K562 (cell line): ENCODE results near the gene GAPVD1. TPM values are rescaled to one million over a fixed set of nuclear protein-coding genes. Genes with fewer than 3 reads are reported as not detected.

Experiments
- BCLAF1 ChIP-seq, 2 experiments: fragments of 450-650 bp in 1 of 2; IDR thresholded peaks; 2 replicates each; pipeline ENCODE4 v1.6.1; 2011 to 2017; ENCODE audit warnings: low read depth in 2 of 2, antibody characterized with exemption in 1 of 2, borderline replicate concordance in 1 of 2, low read length in 1 of 2, mild to moderate bottlenecking in 1 of 2, mixed read lengths in 1 of 2; ENCODE audit not compliant: control insufficient read depth in 1 of 2
- ESRRB ChIP-seq: fragments of 250-450 bp; sonication (Bioruptor Pico); IDR thresholded peaks from 2 replicates; pipeline ENCODE4 v1.5.0; 2020; ENCODE audit warnings: mild to moderate bottlenecking, moderate library complexity, borderline replicate concordance
- HBP1 ChIP-seq: fragments of 450-650 bp; formaldehyde crosslinking; IDR thresholded peaks from 2 replicates; pipeline ENCODE4 v1.4.0; 2022; ENCODE audit warnings: missing genetic modification characterization
- PRPF4 ChIP-seq: fragments of 200-400 bp; formaldehyde crosslinking; IDR thresholded peaks from one replicate; pipeline ENCODE4 v1.6.1; 2017; ENCODE audit warnings: low read length, low read depth, mild to moderate bottlenecking; ENCODE audit not compliant: insufficient read depth, poor library complexity, severe bottlenecking
- ZBTB17 ChIP-seq: fragments of 450-650 bp; formaldehyde crosslinking; IDR thresholded peaks from 2 replicates; pipeline ENCODE4 v1.4.0; 2020; ENCODE audit warnings: mild to moderate bottlenecking
- ZNF274 ChIP-seq: IDR thresholded peaks from 2 replicates; pipeline ENCODE4 v1.6.1; 2011; ENCODE audit warnings: low read depth, mild to moderate bottlenecking, low read length, moderate library complexity, borderline replicate concordance
- ZNF41 ChIP-seq: fragments of 250-450 bp; sonication (Bioruptor Pico); conservative IDR thresholded peaks from 2 replicates; pipeline ENCODE4 v1.4.0; 2020; ENCODE audit warnings: mild to moderate bottlenecking
- polyA plus RNA-seq, 8 experiments: library from polyadenylated mRNA; depleted of rRNA in 4 of 8; stranded (reverse) in 5 of 8; unstranded in 3 of 8; fragments of >200 nt; fragmentation: Nextera tagmentation in 2 of 8; fragmentation: Illumina TruSeq in 1 of 8; extraction: Ambion mirVana in 2 of 8; extraction: Trizol in 1 of 8; gene quantifications; 2 replicates each; pipeline versions ENCODE4 v1.2.1 to v1.2.3, GENCODE V29; 2011 to 2014; ENCODE audit warnings: inconsistent platforms in 1 of 8, missing spikeins in 1 of 8
- total RNA-seq, 7 experiments: library from RNA; depleted of rRNA in 6 of 7; stranded (reverse); fragments of >200 nt in 6 of 7; fragmentation: Illumina TruSeq in 2 of 7; extraction: Trizol in 2 of 7; gene quantifications; 2 replicates each; pipeline versions ENCODE4 v1.2.1 to v1.2.3, GENCODE V29; 2011 to 2021; ENCODE audit warnings: low replicate concordance in 1 of 7

GAPVD1 gene
- total and polyA plus RNA-seq, 9 of the 15 experiments (the other 6 are each of a cell fraction or from before 2014, with no cell fraction given), result 9.5 to 66.1 (median 45.5) TPM

- 0 out of 4 replicates have a peak, but pooled peaks of 1 of the 2 experiments have one; percentile 47 for TF ChIP-seq BCLAF1 (IDR thresholded peaks at IDR 0.05; ENCODE audit: borderline replicate concordance in 1 of 2, control insufficient read depth in 1 of 2, low read depth in 2 of 2, low read length in 1 of 2)
- no peak for TF ChIP-seq ESRRB (CRISPR knock-in tag)
- TF ChIP-seq ZBTB17 (CRISPR knock-in tag), result peak; percentile 55; the same call in 1 of the 2 replicates
- 0 out of 2 replicates have a peak, but pooled peaks have one; percentile 12 for TF ChIP-seq HBP1 (CRISPR knock-in tag)
- no peak for TF ChIP-seq ZNF274
- peak; percentile 21; the same call in 1 of the 2 replicates for TF ChIP-seq ZNF41 (CRISPR knock-in tag)
- peak; percentile 35 for TF ChIP-seq PRPF4
These were observed 23.3 kb upstream of the GAPVD1 start (continued) for GRCh38 chr9:125238127-125238914.
